GM23338 (cell line): ENCODE data around the gene TFIP11.

Experiments used
- CREB1 ChIP-seq: fragments of 250-450 bp; sonication (Bioruptor Pico); IDR thresholded peaks from 2 replicates; pipeline ENCODE4 v1.5.0; 2020; ENCODE audit warnings: low read depth, mild to moderate bottlenecking, moderate library complexity
- CTCF ChIP-seq, 2 experiments: fragments of 200-600 bp in 1 of 2; sonication (generic) in 1 of 2; conservative IDR thresholded peaks; 2 replicates each; pipeline versions ENCODE4 v1.5.1 to v1.6.1; 2016 to 2017; ENCODE audit warnings: antibody characterized with exemption in 2 of 2, low read depth in 2 of 2, mild to moderate bottlenecking in 2 of 2, moderate library complexity in 1 of 2

GRCh38 chr22:26525946-26526564, 13.8 kb upstream of the TFIP11 start:
- no peak for TF ChIP-seq CTCF (conservative IDR thresholded peaks at IDR 0.05; ENCODE audit: low read depth in 2 of 2)
- TF ChIP-seq CREB1: no peak
